Suprapubic skin (tissue), 3 donors: ENCODE data around the gene CDH13.

Source experiments
- POLR2AphosphoS5 ChIP-seq, 3 donors: sonication (generic); formaldehyde crosslinking; IDR thresholded peaks; one replicate each; pipeline ENCODE4 v1.6.1; 2017; ENCODE audit warnings: antibody characterized with exemption in 3 of 3
- TF ChIP-seq, protein P1 (sequence below), 2 donors: fragments of 200-600 bp in 1 of 2; fragments of 450-650 bp in 1 of 2; sonication (generic) in 1 of 2; IDR thresholded peaks; one replicate each; pipeline ENCODE4 v1.5.1; 2016 to 2019; ENCODE audit warnings: antibody characterized with exemption in 2 of 2, mild to moderate bottlenecking in 1 of 2, moderate library complexity in 1 of 2

DNA sequence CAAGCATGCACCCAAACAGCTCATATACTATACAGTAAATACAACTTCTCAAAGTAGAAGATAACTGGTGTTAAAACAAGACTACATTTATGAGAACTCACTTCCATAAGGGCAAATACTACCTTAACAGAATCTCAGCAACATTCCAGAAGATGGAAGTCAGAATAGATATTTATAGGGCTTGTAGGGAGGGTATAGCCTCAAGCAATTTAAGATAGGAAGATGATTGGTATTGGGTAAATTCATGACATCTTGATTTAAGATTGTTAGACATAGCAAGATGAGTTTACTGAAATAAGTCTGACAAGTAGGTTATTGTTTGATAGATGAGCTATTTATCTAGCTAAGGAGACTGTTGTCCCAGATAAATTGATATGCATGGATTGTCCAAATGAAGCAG lies 250.2 kb downstream of the CDH13 start:
- TF ChIP-seq, protein P1, sequence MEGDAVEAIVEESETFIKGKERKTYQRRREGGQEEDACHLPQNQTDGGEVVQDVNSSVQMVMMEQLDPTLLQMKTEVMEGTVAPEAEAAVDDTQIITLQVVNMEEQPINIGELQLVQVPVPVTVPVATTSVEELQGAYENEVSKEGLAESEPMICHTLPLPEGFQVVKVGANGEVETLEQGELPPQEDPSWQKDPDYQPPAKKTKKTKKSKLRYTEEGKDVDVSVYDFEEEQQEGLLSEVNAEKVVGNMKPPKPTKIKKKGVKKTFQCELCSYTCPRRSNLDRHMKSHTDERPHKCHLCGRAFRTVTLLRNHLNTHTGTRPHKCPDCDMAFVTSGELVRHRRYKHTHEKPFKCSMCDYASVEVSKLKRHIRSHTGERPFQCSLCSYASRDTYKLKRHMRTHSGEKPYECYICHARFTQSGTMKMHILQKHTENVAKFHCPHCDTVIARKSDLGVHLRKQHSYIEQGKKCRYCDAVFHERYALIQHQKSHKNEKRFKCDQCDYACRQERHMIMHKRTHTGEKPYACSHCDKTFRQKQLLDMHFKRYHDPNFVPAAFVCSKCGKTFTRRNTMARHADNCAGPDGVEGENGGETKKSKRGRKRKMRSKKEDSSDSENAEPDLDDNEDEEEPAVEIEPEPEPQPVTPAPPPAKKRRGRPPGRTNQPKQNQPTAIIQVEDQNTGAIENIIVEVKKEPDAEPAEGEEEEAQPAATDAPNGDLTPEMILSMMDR (IDR thresholded peaks at IDR 0.05): no peak
- TF ChIP-seq POLR2AphosphoS5 (IDR thresholded peaks at IDR 0.05): no peak
